Skeletal muscle satellite cell (primary cell): Measurements from ENCODE around the gene FAM234A.
"Not testable (repeated sequence)": the region's sequence is repeated elsewhere in the genome, so short reads cannot be mapped to it uniquely, and the experiment has no call there.

Experiments
- H3K27me3 ChIP-seq: 2 replicates; pipeline ENCODE4 v1.7.0; 2013; ENCODE audit warnings: low read length; ENCODE audit not compliant: control insufficient read depth, insufficient read depth
- H3K36me3 ChIP-seq: 2 replicates; pipeline ENCODE4 v1.7.0; 2013; ENCODE audit warnings: mild to moderate bottlenecking, control low read depth, low read length; ENCODE audit not compliant: insufficient read depth
- H3K4me1 ChIP-seq: 2 replicates; pipeline ENCODE4 v1.7.0; 2013; ENCODE audit warnings: low read length; ENCODE audit not compliant: control insufficient read depth, insufficient read depth
- H3K4me2 ChIP-seq: 2 replicates; pipeline ENCODE4 v1.7.0; 2013; ENCODE audit warnings: mild to moderate bottlenecking, low read length
- H3K4me3 ChIP-seq: 2 replicates; pipeline ENCODE4 v1.7.0; 2013; ENCODE audit warnings: low read length
- H3K9ac ChIP-seq: 2 replicates; pipeline ENCODE4 v1.7.0; 2013; ENCODE audit warnings: mild to moderate bottlenecking, low read depth, low read length, moderate library complexity
- H3K9me3 ChIP-seq: replicated peaks from 2 replicates; pipeline ENCODE4 v1.7.0; 2013; ENCODE audit warnings: mild to moderate bottlenecking, control low read depth, low read length

FAM234A gene

GRCh38 chr16:203246-203645, 31.4 kb upstream of the FAM234A start:
- Histone ChIP-seq H3K4me3 (no peak overlapping the region), H3K4me2 (no peak overlapping the region), H3K9ac (no peak overlapping the region), H3K36me3 (peaks cover 62% of the 10 kb centered on the region), H3K4me1 (no peaks in the 10 kb centered on the region), H3K27me3 (no peaks in the 10 kb centered on the region), H3K9me3 (no peaks in the 10 kb centered on the region)

- H3K9me3 ChIP-seq, H3K4me2 ChIP-seq, H3K4me3 ChIP-seq, H3K9ac ChIP-seq, H3K4me1 ChIP-seq, H3K27me3 ChIP-seq: not testable (repeated sequence)
- H3K36me3 ChIP-seq, result peaks cover 63% of the 10 kb centered on the region
Measured at GRCh38 chr16:204046-204445, 30.6 kb upstream of the FAM234A start.

GRCh38 chr16:209359-209758, 25.3 kb upstream of the FAM234A start:
- H3K9ac ChIP-seq, result not testable (repeated sequence)
- H3K36me3 ChIP-seq, result peaks cover 76% of the 10 kb centered on the region

GRCh38 chr16:211631-212180, 22.9 kb upstream of the FAM234A start:
- H3K4me3 ChIP-seq, H3K9me3 ChIP-seq: not testable (repeated sequence)
- peaks cover 61% of the 10 kb centered on the region for H3K36me3 ChIP-seq

More at GRCh38 chr16:209359-209758, 25.3 kb upstream of the FAM234A start:
- not testable (repeated sequence) for H3K4me1 ChIP-seq, H3K4me3 ChIP-seq, H3K4me2 ChIP-seq, H3K9me3 ChIP-seq, H3K27me3 ChIP-seq

GRCh38 chr16:212999-213398, 21.6 kb upstream of the FAM234A start:
- Histone ChIP-seq H3K4me3 (no peak overlapping the region), H3K9ac (no peak overlapping the region), H3K27me3 (no peaks in the 10 kb centered on the region), H3K4me1 (no peaks in the 10 kb centered on the region), H3K9me3 (no peaks in the 10 kb centered on the region), H3K4me2 (no peak overlapping the region), H3K36me3 (peaks cover 60% of the 10 kb centered on the region)

More at GRCh38 chr16:211631-212180, 22.9 kb upstream of the FAM234A start:
- not testable (repeated sequence) for H3K4me1 ChIP-seq, H3K9ac ChIP-seq, H3K4me2 ChIP-seq, H3K27me3 ChIP-seq

- Histone ChIP-seq H3K36me3 (peaks cover 63% of the 10 kb centered on the region), H3K4me2 (no peak overlapping the region), H3K9ac (no peak overlapping the region), H3K4me1 (no peaks in the 10 kb centered on the region), H3K4me3 (no peak overlapping the region), H3K27me3 (no peaks in the 10 kb centered on the region), H3K9me3 (no peaks in the 10 kb centered on the region)
Measured at GRCh38 chr16:220021-220420, 14.6 kb upstream of the FAM234A start.

GRCh38 chr16:228151-228851, 6.3 kb upstream of the FAM234A start:
- Histone ChIP-seq H3K9me3 (no peaks in the 10 kb centered on the region), H3K4me3 (peak overlapping the region; percentile 96), H3K4me2 (peak overlapping the region; percentile 90), H3K4me1 (peaks cover 26% of the 10 kb centered on the region), H3K9ac (peak overlapping the region; percentile 99), H3K36me3 (peaks cover 38% of the 10 kb centered on the region), H3K27me3 (no peaks in the 10 kb centered on the region)

GRCh38 chr16:228852-229730, 5.5 kb upstream of the FAM234A start, which contains the start of gene LUC7L:
TSS of gene LUC7L (minus strand) at chr16:229449. CDS start at chr16:229339, 110 bp downstream.
- Histone ChIP-seq H3K27me3 (no peaks in the 10 kb centered on the region), H3K4me1 (peaks cover 26% of the 10 kb centered on the region), H3K4me3 (peak within 1 kb of the TSS; percentile 96), H3K9ac (peak within 1 kb of the TSS; percentile 99), H3K4me2 (peak within 1 kb of the TSS; percentile 90), H3K9me3 (no peaks in the 10 kb centered on the region), H3K36me3 (peaks cover 30% of the 10 kb centered on the region)

- no peaks in the 10 kb centered on the region for H3K9me3 ChIP-seq
- peaks cover 28% of the 10 kb centered on the region for H3K36me3 ChIP-seq
- peak overlapping the region; percentile 99 for H3K9ac ChIP-seq
- H3K4me1 ChIP-seq, result peaks cover 26% of the 10 kb centered on the region
- peak overlapping the region; percentile 90 for H3K4me2 ChIP-seq
- peak overlapping the region; percentile 96 for H3K4me3 ChIP-seq
- H3K27me3 ChIP-seq, result no peaks in the 10 kb centered on the region
Measured at GRCh38 chr16:229731-230281, 4.8 kb upstream of the FAM234A start.

GRCh38 chr16:230351-230750, 4.3 kb upstream of the FAM234A start:
- not testable (repeated sequence) for H3K27me3 ChIP-seq, H3K9ac ChIP-seq, H3K4me3 ChIP-seq, H3K4me2 ChIP-seq, H3K9me3 ChIP-seq
- peaks cover 26% of the 10 kb centered on the region for H3K4me1 ChIP-seq
- peaks cover 25% of the 10 kb centered on the region for H3K36me3 ChIP-seq

- Histone ChIP-seq H3K4me3 (no peak overlapping the region), H3K9me3 (no peaks in the 10 kb centered on the region), H3K4me2 (no peak overlapping the region), H3K27me3 (no peaks in the 10 kb centered on the region), H3K36me3 (peaks cover 22% of the 10 kb centered on the region), H3K4me1 (peaks cover 26% of the 10 kb centered on the region), H3K9ac (no peak overlapping the region)
Measured at GRCh38 chr16:230949-231348, 3.7 kb upstream of the FAM234A start.
